NCI-H1092 treated with DMSO at 0.1 percent for 48 hours (cell line): ENCODE measurements around the gene C1orf56.
"Not testable (repeated sequence)": the region's sequence is repeated elsewhere in the genome, so short reads cannot be mapped to it uniquely, and the experiment has no call there.

ENCODE experiments used
- DNase-seq: peaks from one replicate; lab custom pipeline; 2025; lab: John Stamatoyannopoulos, UW

Gene C1orf56

DNA sequence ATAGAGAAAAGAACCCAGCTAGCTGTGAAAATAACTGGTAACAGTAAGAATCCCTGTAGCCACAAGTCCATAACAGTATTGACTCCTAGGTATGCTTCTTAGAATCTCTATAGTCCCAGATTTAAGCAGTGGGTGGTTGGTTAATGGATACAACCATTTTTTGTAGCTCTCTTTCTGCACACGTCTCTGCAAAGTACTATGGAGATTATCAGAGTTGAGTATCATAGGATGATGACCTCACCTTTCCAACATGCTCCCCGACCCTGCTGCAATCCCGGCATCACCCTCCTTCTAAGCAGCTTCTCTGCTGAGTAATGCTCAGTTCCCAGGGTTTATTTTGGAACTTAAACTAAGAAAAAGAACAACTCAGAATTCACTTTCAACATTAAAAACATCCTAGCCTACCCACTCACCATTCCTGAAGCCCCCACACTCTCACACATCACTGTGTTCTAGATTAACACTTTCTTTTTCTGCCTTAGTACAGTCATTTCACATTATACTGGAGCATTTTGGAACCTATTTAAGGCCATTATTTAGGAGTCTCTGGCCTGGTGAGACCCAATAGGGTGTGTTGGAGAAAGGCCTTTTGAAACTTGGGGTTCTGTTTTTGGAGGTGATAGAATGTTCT is 15.3 kb downstream of the C1orf56 start:
- DNase-seq = no peak

DNA sequence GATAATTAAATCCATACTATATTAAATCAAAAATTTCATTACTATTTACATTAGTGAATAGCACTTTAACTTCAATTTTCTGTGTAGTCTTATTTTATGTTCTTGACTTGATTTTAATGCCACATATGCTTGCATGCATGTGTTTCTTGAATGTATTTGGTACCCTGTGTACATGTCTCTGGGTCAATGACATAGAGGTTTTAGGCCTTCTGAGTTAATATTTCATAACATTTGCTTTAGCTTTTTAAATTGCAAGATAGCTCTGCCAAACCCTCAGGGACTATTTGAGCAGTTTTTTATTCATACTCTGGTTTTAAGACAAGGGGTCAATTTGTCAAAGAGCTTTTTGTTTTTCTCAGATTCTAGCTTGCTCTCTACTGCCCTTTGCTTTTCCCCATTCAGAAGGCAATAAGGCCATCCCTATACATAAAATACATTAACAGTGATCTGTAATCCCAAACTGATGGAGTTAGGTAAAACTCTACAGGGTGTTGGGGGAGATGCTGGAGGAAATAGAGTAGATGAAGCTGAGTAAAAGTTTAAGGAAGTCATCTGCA is 17.6 kb downstream of the C1orf56 start:
- DNase-seq = no peak

DNA sequence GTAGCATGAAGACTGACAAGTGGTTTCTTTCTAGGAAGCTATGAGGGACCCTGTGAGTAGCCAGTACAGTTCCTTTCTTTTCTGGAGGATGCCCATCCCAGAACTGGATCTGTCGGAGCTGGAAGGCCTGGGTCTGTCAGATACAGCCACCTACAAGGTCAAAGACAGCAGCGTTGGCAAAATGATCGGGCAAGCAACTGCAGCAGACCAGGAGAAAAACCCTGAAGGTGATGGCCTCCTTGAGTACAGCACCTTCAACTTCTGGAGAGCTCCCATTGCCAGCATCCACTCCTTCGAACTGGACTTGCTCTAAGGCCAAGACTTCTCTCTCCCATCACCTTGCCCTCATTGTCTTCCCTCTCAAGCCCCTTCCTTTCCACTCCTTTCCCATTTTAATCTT is 19.6 kb downstream of the C1orf56 start:
- no peak for DNase-seq

DNA sequence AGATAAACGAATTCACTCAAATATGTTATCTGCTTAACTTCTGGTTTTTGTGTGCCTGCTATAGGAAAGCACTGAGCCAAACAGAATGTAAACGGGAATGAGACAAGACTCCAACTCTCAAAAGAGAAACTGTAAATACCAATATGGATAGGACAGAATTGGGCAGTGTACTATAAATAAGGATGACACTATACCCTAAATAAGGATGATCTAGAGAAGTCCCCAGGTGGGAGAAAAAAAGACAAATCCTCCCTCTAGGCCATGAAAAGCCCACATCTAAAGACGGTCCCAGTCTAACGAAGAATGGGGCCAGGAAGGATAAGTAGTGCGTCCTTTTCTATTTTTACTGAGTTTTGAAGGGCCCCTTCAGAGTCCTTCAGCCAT is 21.5 kb downstream of the C1orf56 start:
- DNase-seq = no peak

DNA sequence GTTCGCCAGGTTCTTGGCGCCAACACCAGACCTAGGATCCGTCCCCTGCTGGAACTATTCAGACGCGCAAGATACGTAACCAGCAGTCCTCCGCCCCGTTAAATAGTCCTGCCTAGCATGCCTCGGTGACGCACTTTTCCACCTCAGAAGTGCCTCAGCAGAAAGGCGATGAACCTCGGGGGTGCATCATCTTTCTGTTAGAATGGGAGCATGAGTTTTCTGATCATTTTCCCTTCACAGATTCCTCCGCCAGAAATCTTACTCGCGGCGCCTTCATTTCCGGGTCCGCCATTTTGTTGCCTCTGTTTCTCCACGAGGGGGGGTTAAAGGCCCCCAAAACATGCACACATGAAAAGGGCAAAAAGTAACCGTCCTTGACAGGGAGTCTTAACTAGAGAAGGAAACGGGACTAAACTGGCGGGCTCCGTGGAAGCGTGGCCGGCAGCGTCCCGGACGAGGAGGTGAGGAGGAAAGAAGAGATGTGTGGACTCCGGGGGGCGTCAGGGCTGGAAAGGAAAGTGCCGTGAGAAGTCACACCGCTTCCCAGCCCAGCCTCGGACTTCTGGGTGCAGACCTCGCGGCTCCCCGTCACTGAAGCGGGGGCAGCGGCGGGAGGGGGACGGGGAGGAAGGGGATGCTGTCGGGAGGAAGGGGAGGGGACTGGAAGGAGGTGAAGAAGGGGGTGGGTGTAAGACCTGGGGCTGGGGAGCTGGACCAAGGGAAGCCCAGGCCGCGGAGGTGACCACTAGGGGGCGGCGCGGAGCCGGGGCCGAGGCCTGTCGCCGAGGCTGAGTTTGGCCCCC is 23.1 kb downstream of the C1orf56 start, which contains the start of gene GABPB2:
Gene GABPB2, plus strand, starts transcription at position 288 of the 803 bp plus-strand sequence. CDS start 17,429 bp downstream, outside the sequence.
- DNase-seq = peak; percentile 95

DNA sequence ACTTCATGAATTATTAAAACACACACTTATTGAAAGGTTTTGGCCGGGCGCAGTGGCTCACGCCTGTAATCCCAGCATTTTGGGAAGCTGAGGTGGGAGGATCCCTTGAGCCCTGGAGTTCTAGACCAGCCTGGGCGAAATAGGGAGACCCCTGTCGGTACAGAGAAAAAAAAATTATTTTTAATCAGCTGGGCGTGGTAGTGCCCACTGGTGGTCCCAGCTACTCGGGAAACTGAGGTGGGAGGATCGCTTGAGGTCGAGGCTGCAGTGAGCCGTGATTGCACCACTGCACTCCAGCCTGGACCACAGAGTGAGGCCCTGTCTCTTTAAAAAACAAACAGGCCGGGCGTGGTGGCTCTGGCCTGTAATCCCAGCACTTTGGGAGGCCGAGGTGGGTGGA is 24.7 kb downstream of the C1orf56 start:
- no peak for DNase-seq

DNA sequence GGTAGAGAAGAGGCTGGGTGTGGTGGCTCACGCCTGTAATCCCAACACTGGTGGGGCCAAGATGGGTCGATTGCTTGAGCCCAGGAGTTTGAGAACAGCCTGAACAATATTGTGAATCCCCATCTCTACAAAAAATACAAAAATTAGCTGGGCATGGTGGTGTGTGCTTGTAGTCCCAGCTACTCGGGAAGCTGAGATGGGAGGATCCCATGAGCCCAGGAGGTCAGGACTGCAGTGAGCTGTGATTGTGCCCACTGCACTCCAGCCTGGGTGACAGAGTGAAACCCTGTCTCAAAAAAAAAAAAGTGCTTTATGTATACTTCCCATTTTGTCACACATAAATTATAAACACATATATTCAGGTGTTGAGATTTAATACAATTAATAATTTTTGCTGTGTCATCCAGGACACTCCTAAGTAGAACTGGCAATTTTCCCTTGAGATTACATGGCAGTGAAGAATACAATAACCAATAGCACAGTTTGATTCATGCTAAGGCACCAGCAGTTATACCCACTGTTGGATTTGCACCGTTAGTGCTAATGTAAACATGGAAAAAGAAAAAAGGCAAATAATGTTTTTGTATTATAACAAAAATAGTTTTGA is 38.5 kb downstream of the C1orf56 start:
- DNase-seq = no peak

DNA sequence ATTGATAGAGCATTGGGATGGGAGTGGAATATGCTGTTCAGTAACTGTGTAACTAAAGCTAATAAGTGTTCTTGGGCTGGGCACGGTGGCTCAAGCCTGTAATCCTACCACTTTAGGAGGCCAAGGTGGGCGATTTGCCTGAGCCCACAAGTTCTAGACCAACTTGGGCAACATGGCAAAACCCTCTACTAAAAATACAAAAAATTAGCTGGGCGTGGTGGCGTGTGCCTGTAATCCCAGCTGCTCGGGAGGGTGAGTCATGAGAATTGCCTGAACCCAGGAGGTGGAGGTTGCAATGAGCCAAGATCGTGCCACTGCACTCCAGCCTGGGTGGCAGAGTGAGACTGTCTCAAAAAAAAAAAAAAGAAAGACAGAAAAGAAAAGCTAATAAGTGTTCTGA is 49.9 kb downstream of the C1orf56 start:
- not testable (repeated sequence) for DNase-seq

DNA sequence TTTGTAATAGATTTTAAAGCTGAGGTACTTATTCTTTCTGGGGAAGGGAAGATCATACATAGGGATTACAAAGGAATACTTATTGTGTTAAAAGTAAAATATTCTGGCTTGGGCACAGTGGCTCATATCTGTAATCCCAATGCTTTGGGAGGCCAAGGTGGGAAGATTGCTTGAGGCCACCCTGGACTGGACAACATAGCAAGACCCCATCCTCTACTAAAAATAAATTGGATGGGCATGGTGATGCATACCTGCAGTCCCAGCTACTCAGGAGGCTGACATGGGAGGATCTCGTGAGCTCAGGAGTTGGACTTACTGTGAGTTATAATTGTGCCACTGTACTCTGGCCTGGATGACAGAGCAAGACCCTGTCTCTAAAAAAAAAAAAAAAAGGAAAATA is 50.6 kb downstream of the C1orf56 start:
- DNase-seq = no peak
